ENCODE measurements around the gene UQCR11. TPM values are rescaled to one million over a fixed set of nuclear protein-coding genes. Genes with fewer than 3 reads are reported as not detected.

Gene UQCR11
- total and polyA plus RNA-seq, 2 of the 4 experiments (the other 2 are of a cell fraction): 29.2 to 177 TPM

- no peak for TF ChIP-seq MXI1 (IDR thresholded peaks at IDR 0.05; ENCODE audit: borderline replicate concordance, low read depth, low read length)
- TF ChIP-seq ELK1 (IDR thresholded peaks at IDR 0.05; ENCODE audit: borderline replicate concordance, low read depth, low read length): no peak
- no peak for TF ChIP-seq POLR2A (IDR thresholded peaks at IDR 0.05; ENCODE audit: low read depth, low read length)
Observed at GRCh38 chr19:1609103-1609396, 3.8 kb upstream of the UQCR11 start (continued).

- no peak overlapping the region for H2BK15ac ChIP-seq (ENCODE audit: low read depth, low read length)
- TF ChIP-seq RAD21 (IDR thresholded peaks at IDR 0.05; ENCODE audit: low read length) (no peak), SMC3 (IDR thresholded peaks at IDR 0.05; ENCODE audit: low read depth, low read length) (no peak), POLR2A (IDR thresholded peaks at IDR 0.05; ENCODE audit: low read depth, low read length) (no peak), USF2 (IDR thresholded peaks at IDR 0.05; ENCODE audit: low read depth, low read length) (no peak), NFE2L2 (IDR thresholded peaks at IDR 0.05; ENCODE audit: low read depth, low read length) (no peak)
- 84% methylated on average over 8 of the region's 23 CpGs; no CpG with 5 or more reads in 1 of the 2 experiments for WGBS, 2 experiments (ENCODE audit: extremely low coverage in 2 of 2, insufficient read length in 1 of 2)
Observed at GRCh38 chr19:1608359-1609102, 3.3 kb upstream of the UQCR11 start.

More at GRCh38 chr19:1608359-1609102, 3.3 kb upstream of the UQCR11 start:
- ChIA-PET CTCF (no interaction called here), POLR2A (ENCODE audit: unreplicated experiment) (interaction anchor here (0.6 kb wide), 1 partner anchor 74 kb away, joined by 5 read pairs; no protein-coding TSS in a partner anchor)
- Histone ChIP-seq H4K8ac (ENCODE audit: low read depth in 2 of 2, low read length in 2 of 2) (no peak overlapping the region), H3K9ac (ENCODE audit: low read depth, low read length) (no peak overlapping the region), H4K5ac (ENCODE audit: low read depth, low read length) (no peak overlapping the region), H3K9me3 (ENCODE audit: control insufficient read depth, insufficient read depth, low read length) (no peaks in the 10 kb centered on the region), H3K27me3 (ENCODE audit: control insufficient read depth, insufficient read depth, low read length) (no peaks in the 10 kb centered on the region), H3K4me1 (ENCODE audit: control insufficient read depth, insufficient read depth, low read length) (peaks cover 2% of the 10 kb centered on the region; the same call in 1 of the 2 replicates), H3K9me1 (ENCODE audit: insufficient read depth, low read length) (no peaks in the 10 kb centered on the region), H4K20me1 (ENCODE audit: insufficient read depth, low read length) (peaks cover 7% of the 10 kb centered on the region), H2BK20ac (ENCODE audit: low read depth, low read length) (no peak overlapping the region), H3K4me2 (ENCODE audit: low read depth, low read length) (no peak overlapping the region), H2AFZ (replicated peaks; ENCODE audit: low read length, poor library complexity) (peak overlapping the region; percentile 1), H4K91ac (ENCODE audit: insufficient read depth, low read depth, low read length) (no peak overlapping the region), H2AK5ac (ENCODE audit: low read depth, low read length) (no peak overlapping the region), H3K79me1 (ENCODE audit: low read depth in 1 of 2, low read length in 2 of 2) (peaks cover 3 to 18% of the 10 kb centered on the region in 2 experiments; a peak in 3 of 4 replicates), H3K56ac (ENCODE audit: extremely low read depth, insufficient read depth, low read length) (no peak overlapping the region), H2AK9ac (replicated peaks; ENCODE audit: low read depth, low read length, poor library complexity) (peak overlapping the region; percentile 72), H2BK120ac (ENCODE audit: low read depth, low read length) (no peak overlapping the region), H2BK5ac (ENCODE audit: low read depth, low read length, poor library complexity, severe bottlenecking) (no peak overlapping the region), H3K4ac (ENCODE audit: low read depth, low read length) (no peak overlapping the region), H3K14ac (replicated peaks; ENCODE audit: low read depth, low read length) (no peak overlapping the region), H3K27ac (ENCODE audit: insufficient read depth, low read length) (no peak overlapping the region), H3K36me3 (ENCODE audit: control insufficient read depth, insufficient read depth, low read length) (peaks cover 31% of the 10 kb centered on the region), H3K23ac (ENCODE audit: low read depth, low read length) (no peak overlapping the region), H3K18ac (ENCODE audit: low read depth, low read length) (no peak overlapping the region), H3K4me3 (ENCODE audit: insufficient read depth, low read depth, low read length) (no peak overlapping the region)
- intact Hi-C loops (cut with micrococcal nuclease): loop anchor here (10.0 kb wide), 1 partner anchor 186 kb away; no protein-coding TSS in a partner anchor
- no peak for DNase-seq
- in situ Hi-C loops (cut with MboI; ENCODE audit: low sequenced_read_pairs): no loop called here
- ATAC-seq (ENCODE audit: low read depth): no peak
- no TSS peak for BruUV-seq (replicated peaks)
- dilution Hi-C loops (cut with HindIII; ENCODE audit: low sequenced_read_pairs, unreplicated experiment): no loop called here

Data from IMR-90 (cell line).